GM18526 (cell line): ENCODE data around the gene SH2D1A.

ENCODE experiments used
- POLR2A ChIP-seq: IDR thresholded peaks from 3 replicates; pipeline ENCODE4 v1.6.1; 2011; ENCODE audit not compliant: insufficient read length; ENCODE audit errors: extremely low read depth

SH2D1A gene

GRCh38 chrX:124393659-124394058 lies 47.3 kb downstream of the SH2D1A start:
- TF ChIP-seq POLR2A, result no peak

GRCh38 chrX:124395145-124395880 lies 49.0 kb downstream of the SH2D1A start:
- no peak for TF ChIP-seq POLR2A

GRCh38 chrX:124401696-124402095 lies 55.3 kb downstream of the SH2D1A start:
- no peak for TF ChIP-seq POLR2A

GRCh38 chrX:124405868-124406267 lies 59.5 kb downstream of the SH2D1A start:
- TF ChIP-seq POLR2A, result no peak

GRCh38 chrX:124406294-124407014 lies 60.1 kb downstream of the SH2D1A start:
- no peak for TF ChIP-seq POLR2A

GRCh38 chrX:124407226-124407625 lies 60.9 kb downstream of the SH2D1A start:
- no peak for TF ChIP-seq POLR2A

GRCh38 chrX:124413244-124413643 lies 66.9 kb downstream of the SH2D1A start:
- TF ChIP-seq POLR2A, result no peak

GRCh38 chrX:124414281-124414680 lies 67.9 kb downstream of the SH2D1A start:
- no peak for TF ChIP-seq POLR2A

- no peak for TF ChIP-seq POLR2A
Observed at GRCh38 chrX:124415115-124415800, 68.9 kb downstream of the SH2D1A start.

- TF ChIP-seq POLR2A, result no peak
Observed at GRCh38 chrX:124421898-124422655, 75.7 kb downstream of the SH2D1A start.
